GM12892 (cell line): ENCODE results near the gene GPC2. TPM values are rescaled to one million over a fixed set of nuclear protein-coding genes. Genes with fewer than 3 reads are reported as not detected.
"Not testable (repeated sequence)": the region's sequence is repeated elsewhere in the genome, so short reads cannot be mapped to it uniquely, and the experiment has no call there.

ENCODE experiments used
- DNase-seq: peaks from one replicate; pipeline ENCODE4 v3.0.0; 2011; ENCODE audit not compliant: insufficient read length
- FAIRE-seq: peaks from 2 replicates; lab custom pipeline; 2011; peaks lifted over from hg19 to GRCh38; lab: Jason Lieb, UNC
- POLR2A ChIP-seq: IDR thresholded peaks from 2 replicates; pipeline ENCODE4 v1.6.1; 2011; ENCODE audit warnings: low read depth, low read length, control low read depth
- POLR2AphosphoS5 ChIP-seq: IDR thresholded peaks from 2 replicates; pipeline ENCODE4 v1.6.1; 2011; ENCODE audit warnings: low read depth, low read length, control low read depth
- TAF1 ChIP-seq: IDR thresholded peaks from 2 replicates; pipeline ENCODE4 v1.6.1; 2011; ENCODE audit warnings: low read depth, mild to moderate bottlenecking, control low read depth, low read length, borderline replicate concordance
- polyA plus RNA-seq: library from polyadenylated mRNA; unstranded; fragments of >200 nt; gene quantifications from one replicate; pipeline ENCODE4 v1.2.1, GENCODE V29; 2012; ENCODE audit warnings: missing spikeins, inconsistent platforms; ENCODE audit not compliant: missing spikeins

The GPC2 gene
- 2.9 TPM for polyA plus RNA-seq

DNA sequence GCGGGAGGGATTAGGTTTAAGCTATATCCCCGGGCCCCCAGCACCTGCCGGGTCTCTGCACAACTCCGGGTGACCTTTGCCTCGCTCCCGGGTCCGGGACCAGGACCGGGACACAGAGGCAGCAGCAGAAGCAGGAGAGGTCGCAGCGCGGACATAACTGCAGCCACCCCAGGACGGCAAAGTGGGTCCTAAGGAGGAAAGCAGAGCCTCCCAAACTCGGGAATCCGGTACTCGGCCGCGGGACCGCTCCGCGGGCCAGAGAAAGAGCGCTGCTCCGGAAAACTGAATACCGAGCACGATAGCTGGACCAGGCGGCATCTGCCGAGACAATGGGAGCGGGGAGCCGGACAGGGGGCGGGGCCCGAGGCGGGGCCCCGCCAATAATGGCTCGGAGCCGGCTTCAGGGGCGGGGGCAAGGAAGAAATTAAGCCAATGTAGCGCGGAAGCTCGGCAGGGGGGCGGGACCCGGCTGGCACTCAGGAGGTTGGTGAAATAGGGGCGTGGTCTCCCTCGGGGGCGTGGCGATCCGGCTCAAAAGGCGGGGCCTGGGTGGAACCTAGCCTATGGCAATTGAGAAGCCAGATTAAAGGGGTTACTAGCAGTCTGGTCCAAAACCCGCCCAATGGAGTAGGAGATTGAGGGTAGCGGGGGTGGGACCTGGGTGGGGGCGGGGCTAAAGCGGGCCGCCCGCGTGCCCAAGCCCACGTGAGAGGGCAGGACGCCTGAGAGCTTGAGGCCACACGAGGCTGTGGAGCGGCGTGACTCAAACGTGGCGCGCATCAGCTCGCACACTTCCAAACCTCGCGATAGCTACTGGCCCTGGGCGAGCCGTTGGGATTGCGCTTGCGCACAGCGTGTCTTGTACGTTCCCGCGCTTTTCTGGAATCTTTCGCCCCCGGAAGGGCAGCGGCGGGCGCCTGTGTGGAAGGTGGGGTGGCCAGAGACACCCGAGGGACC lies at the start of gene GPC2, which contains the start of gene STAG3:
Gene GPC2 (minus strand): TSS at position 337 of the 957 bp plus-strand sequence. CDS start 182 bp downstream, at position 155.
Gene STAG3 (plus strand): TSS at position 874 of the 957 bp plus-strand sequence. CDS start 2,639 bp downstream, outside the sequence.
- TF ChIP-seq POLR2A = no peak
- no peak for TF ChIP-seq POLR2AphosphoS5
- TF ChIP-seq TAF1 = peak; percentile 31; the same call in 1 of the 2 replicates
- DNase-seq (peak; percentile 91), FAIRE-seq (peak; percentile 97)

DNA sequence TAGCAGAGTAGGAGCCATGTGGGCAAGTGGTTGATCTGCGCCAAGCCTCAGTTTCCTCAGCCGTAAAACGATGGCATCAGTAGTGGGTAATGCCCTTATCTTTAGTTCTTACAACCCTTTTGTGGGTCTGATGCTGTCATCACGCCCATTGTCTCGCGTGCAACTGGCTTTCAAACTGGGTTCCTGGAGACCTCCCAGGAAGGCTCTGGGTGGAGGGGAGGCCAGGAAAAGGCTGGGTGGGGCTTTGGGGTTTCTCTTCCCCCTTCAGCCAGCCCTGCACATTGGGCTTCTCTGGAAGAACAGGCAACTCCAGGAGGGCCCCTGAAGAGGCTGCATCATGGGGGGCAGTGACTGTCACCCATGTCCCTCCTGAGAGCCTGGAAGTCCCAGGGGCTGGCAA lies 47.7 kb upstream of the GPC2 start:
- FAIRE-seq, DNase-seq: not testable (repeated sequence)

DNA sequence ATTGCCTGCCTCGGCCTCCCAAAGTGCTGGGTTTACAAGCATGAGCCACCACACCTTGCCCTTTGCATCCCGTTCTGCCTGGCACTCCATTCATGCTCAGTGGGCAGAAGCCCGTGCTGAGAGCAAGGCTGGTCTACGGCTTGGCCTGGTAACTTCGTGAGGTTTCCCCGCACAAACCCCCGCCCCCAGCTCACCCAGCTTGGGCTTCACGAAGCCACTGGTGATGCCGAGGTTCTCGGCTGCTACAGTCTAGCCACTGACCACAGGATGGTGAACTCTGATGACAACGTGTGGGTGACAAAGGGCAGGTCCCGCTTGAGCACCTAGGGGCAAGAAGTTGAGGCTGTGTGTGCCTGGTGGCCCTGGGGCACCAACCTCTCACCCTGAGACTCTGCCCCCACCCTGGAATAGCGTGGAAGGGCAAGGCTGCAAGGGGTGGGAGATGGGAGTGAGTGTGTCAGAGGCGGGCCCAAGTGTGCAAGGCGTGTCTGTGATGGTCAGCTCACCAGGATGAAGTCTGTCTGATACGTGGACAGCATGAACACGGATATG lies 46.3 kb upstream of the GPC2 start:
- not testable (repeated sequence) for DNase-seq
- TF ChIP-seq POLR2A (peak; percentile 45; the same call in 1 of the 2 replicates), POLR2AphosphoS5 (peak; percentile 46)

GRCh38 chr7:100222445-100223132 lies 45.4 kb upstream of the GPC2 start:
- DNase-seq (no peak), FAIRE-seq (no peak)
- no peak for TF ChIP-seq POLR2A
- no peak for TF ChIP-seq POLR2AphosphoS5
- no peak for TF ChIP-seq TAF1

More for the DNA sequence above, 46.3 kb upstream of the GPC2 start:
- not testable (repeated sequence) for FAIRE-seq

GRCh38 chr7:100221767-100222444 lies 44.7 kb upstream of the GPC2 start:
- DNase-seq = no peak
- FAIRE-seq = no peak
- TF ChIP-seq POLR2A (peak; percentile 0; the same call in 1 of the 2 replicates), TAF1 (no peak), POLR2AphosphoS5 (peak; percentile 13)

DNA sequence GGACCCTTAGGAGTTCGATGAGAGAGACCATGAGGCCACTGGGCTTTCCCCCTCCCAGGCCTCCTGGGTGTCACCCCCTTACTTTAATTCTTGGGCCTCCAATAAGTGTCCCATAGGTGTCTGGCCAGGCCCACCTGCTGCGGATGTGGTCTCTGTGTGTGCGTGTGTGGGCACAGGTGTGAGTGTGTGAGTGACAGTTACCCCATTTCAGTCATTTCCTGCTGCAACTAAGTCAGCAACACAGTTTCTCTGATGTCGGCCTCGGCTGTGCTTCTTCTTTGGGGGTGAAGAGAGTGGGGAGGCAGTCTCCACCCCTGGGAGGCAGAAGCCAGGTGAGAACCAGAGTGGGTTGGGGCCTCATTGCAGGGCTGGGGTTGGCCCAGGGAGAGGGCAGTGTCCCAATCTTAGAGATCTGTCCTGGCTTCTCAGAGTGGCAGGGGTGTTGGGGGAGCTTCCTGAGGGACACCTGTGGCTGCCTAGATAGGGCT lies 44.1 kb upstream of the GPC2 start:
- FAIRE-seq (peak; percentile 88), DNase-seq (peak; percentile 60)
- TF ChIP-seq POLR2AphosphoS5 (peak; percentile 84), TAF1 (peak; percentile 77), POLR2A (peak; percentile 90)

GRCh38 chr7:100220586-100221230 lies 43.5 kb upstream of the GPC2 start:
- DNase-seq (no peak), FAIRE-seq (no peak)
- peak; percentile 27; the same call in 1 of the 2 replicates for TF ChIP-seq POLR2AphosphoS5
- no peak for TF ChIP-seq TAF1

DNA sequence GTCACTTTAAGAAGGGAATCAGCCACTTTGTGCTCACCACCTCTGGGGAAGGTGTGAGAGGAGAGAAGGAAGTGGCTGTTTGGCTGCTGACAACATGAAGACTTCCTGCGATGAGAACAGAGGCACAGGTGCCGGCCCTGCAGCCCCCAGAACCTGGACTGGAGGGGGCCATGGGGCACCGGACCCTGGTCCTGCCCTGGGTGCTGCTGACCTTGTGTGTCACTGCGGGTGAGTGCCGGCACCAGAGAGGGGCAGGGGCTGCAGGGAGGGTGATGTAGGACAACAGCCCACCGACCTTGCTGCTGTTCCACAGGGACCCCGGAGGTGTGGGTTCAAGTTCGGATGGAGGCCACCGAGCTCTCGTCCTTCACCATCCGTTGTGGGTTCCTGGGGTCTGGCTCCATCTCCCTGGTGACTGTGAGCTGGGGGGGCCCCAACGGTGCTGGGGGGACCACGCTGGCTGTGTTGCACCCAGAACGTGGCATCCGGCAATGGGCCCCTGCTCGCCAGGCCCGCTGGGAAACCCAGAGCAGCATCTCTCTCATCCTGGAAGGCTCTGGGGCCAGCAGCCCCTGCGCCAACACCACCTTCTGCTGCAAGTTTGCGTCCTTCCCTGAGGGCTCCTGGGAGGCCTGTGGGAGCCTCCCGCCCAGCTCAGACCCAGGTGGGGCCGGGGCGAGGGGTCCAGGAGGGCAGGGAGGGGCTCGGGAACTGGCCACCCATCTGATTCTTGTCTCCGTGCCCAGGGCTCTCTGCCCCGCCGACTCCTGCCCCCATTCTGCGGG lies 42.8 kb upstream of the GPC2 start, which contains the start of gene PVRIG:
Gene PVRIG (plus strand): TSS at position 149 of the 785 bp plus-strand sequence. CDS start 22 bp downstream, at position 171.
- DNase-seq, FAIRE-seq: not testable (repeated sequence)
- TF ChIP-seq POLR2A = peak; percentile 15; the same call in 1 of the 2 replicates

DNA sequence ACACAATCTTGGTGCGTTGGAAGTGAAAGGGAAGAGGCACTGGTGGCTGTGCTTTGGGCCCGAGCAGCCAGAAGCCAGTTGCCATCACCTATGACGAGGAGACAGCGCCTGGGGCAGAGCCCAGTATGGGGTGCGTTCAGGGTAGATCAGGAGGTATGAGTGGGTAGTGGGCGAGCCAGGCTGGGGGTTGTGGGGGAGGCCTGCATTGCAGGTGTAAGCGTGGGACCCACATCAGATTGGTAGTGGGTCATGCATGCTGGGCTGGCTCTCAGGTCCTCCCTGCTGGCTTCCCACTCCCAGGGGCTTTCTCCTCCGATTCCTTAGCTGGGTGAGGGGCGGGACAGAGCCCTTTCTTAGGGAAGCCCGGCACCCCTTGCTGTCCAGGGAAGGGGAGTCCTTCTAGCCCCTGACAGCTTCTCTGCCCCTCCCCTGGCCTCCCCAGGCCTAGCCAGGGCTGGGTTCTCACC lies 42.1 kb upstream of the GPC2 start:
- TF ChIP-seq TAF1 = no peak
- TF ChIP-seq POLR2AphosphoS5 = no peak
- no peak for FAIRE-seq
- DNase-seq = no peak

DNA sequence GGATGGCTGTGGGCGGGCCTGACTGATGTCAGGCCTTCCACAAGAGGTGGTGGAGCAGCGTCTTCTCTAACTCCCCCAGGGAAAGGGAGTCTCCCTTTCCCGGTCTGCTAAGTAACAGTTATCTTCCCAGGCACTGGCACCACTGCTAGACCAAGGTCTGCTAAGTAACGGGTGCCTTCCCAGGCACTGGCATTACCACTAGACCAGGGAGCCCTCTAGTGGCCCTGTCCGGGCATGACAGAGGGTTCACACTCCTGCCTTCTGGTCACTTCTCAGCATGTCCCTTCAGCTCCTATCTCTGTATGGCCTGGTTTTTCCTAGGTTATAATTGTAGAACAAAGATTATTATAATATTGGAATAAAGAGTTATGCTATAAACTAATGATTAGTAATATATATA lies 40.8 kb upstream of the GPC2 start:
- FAIRE-seq, DNase-seq: not testable (repeated sequence)
